Trophoblast cell (in vitro differentiated cells and primary cell): Measurements from ENCODE around the gene KANSL3.
A peak's percentile ranks its signal among the peaks of the same experiment; 100 is the strongest.
"Not testable (repeated sequence)": the region's sequence is repeated elsewhere in the genome, so short reads cannot be mapped to it uniquely, and the experiment has no call there.

Experiments
- DNase-seq, 2 donors: peaks; one replicate each; pipeline ENCODE4 v3.0.0-alpha.2; 2016
- H2AFZ ChIP-seq: 2 replicates; pipeline ENCODE4 v1.6.1; 2013; ENCODE audit warnings: low read length, moderate library complexity, mild to moderate bottlenecking; ENCODE audit not compliant: insufficient read depth, poor library complexity
- H2AK5ac ChIP-seq: 2 replicates; pipeline ENCODE4 v1.6.1; 2013; ENCODE audit warnings: mild to moderate bottlenecking, low read length
- H2BK120ac ChIP-seq: 2 replicates; pipeline ENCODE4 v1.6.1; 2013; ENCODE audit warnings: low read length, mild to moderate bottlenecking, moderate library complexity; ENCODE audit not compliant: insufficient read depth, poor library complexity
- H2BK12ac ChIP-seq: 2 replicates; pipeline ENCODE4 v1.6.1; 2013; ENCODE audit warnings: mild to moderate bottlenecking, low read length, moderate library complexity
- H2BK5ac ChIP-seq: 2 replicates; pipeline ENCODE4 v1.6.1; 2013; ENCODE audit warnings: low read length, low read depth, moderate library complexity, mild to moderate bottlenecking; ENCODE audit not compliant: poor library complexity
- H3K14ac ChIP-seq: 2 replicates; pipeline ENCODE4 v1.6.1; 2013; ENCODE audit warnings: mild to moderate bottlenecking, low read length
- H3K18ac ChIP-seq: 2 replicates; pipeline ENCODE4 v1.6.1; 2013; ENCODE audit warnings: mild to moderate bottlenecking, low read length
- H3K23ac ChIP-seq: 2 replicates; pipeline ENCODE4 v1.6.1; 2013; ENCODE audit warnings: low read length
- H3K27ac ChIP-seq: 2 replicates; pipeline ENCODE4 v1.5.1; 2013; ENCODE audit warnings: low read depth, mild to moderate bottlenecking, inconsistent platforms, low read length, moderate library complexity
- H3K27me3 ChIP-seq: 2 replicates; pipeline ENCODE4 v1.6.1; 2013; ENCODE audit warnings: inconsistent platforms, mild to moderate bottlenecking, low read length, moderate library complexity; ENCODE audit not compliant: insufficient read depth
- H3K36me3 ChIP-seq, 2 experiments: 1 replicate in 1 of 2; 2 replicates in 1 of 2; pipeline ENCODE4 v1.6.1; 2013; ENCODE audit warnings: low read length in 2 of 2, mild to moderate bottlenecking in 2 of 2, moderate library complexity in 1 of 2; ENCODE audit not compliant: insufficient read depth in 2 of 2, control insufficient read depth in 1 of 2
- H3K4ac ChIP-seq: 2 replicates; pipeline ENCODE4 v1.6.1; 2013; ENCODE audit warnings: low read depth, mild to moderate bottlenecking, low read length, moderate library complexity
- H3K4me1 ChIP-seq, 2 experiments: 1 replicate in 1 of 2; 2 replicates in 1 of 2; pipeline ENCODE4 v1.6.1; 2013; ENCODE audit warnings: low read length in 2 of 2, mild to moderate bottlenecking in 2 of 2, moderate library complexity in 1 of 2; ENCODE audit not compliant: insufficient read depth in 2 of 2, control insufficient read depth in 1 of 2
- H3K4me2 ChIP-seq: 2 replicates; pipeline ENCODE4 v1.6.1; 2013; ENCODE audit warnings: inconsistent platforms, mild to moderate bottlenecking, low read length, moderate library complexity
- H3K4me3 ChIP-seq: 2 replicates; pipeline ENCODE4 v1.5.1; 2013; ENCODE audit warnings: mild to moderate bottlenecking, low read depth, low read length, inconsistent platforms
- H3K79me1 ChIP-seq: one replicate; pipeline ENCODE4 v1.6.1; 2013; ENCODE audit warnings: low read length
- H3K79me2 ChIP-seq: 2 replicates; pipeline ENCODE4 v1.6.1; 2013; ENCODE audit warnings: low read length, mild to moderate bottlenecking; ENCODE audit not compliant: control insufficient read depth, insufficient read depth, poor library complexity
- H3K9ac ChIP-seq: 2 replicates; pipeline ENCODE4 v1.6.1; 2013; ENCODE audit warnings: mild to moderate bottlenecking, low read length
- H3K9me3 ChIP-seq: 2 replicates; pipeline ENCODE4 v1.6.1; 2013; ENCODE audit warnings: low read depth, mild to moderate bottlenecking, control low read depth, inconsistent platforms, low read length; ENCODE audit not compliant: insufficient read depth
- H4K12ac ChIP-seq: 2 replicates; pipeline ENCODE4 v1.6.1; 2013; ENCODE audit warnings: low read depth, mild to moderate bottlenecking, low read length, moderate library complexity
- H4K8ac ChIP-seq: 2 replicates; pipeline ENCODE4 v1.6.1; 2013; ENCODE audit warnings: low read depth, mild to moderate bottlenecking, low read length, moderate library complexity
- H4K91ac ChIP-seq: one replicate; pipeline ENCODE4 v1.6.1; 2013; ENCODE audit warnings: low read depth, mild to moderate bottlenecking, low read length, moderate library complexity
- WGBS: extraction: QIAGEN DNeasy Blood & Tissue Kit; methylation state at CpG from one replicate; pipeline ENCODE4 v1.1.7; 2013; ENCODE audit warnings: missing lambda C conversion rate; ENCODE audit not compliant: insufficient read length, insufficient coverage; ENCODE audit errors: extremely low coverage; 5-methylcytosine and 5-hydroxymethylcytosine counted together

Gene KANSL3

DNA sequence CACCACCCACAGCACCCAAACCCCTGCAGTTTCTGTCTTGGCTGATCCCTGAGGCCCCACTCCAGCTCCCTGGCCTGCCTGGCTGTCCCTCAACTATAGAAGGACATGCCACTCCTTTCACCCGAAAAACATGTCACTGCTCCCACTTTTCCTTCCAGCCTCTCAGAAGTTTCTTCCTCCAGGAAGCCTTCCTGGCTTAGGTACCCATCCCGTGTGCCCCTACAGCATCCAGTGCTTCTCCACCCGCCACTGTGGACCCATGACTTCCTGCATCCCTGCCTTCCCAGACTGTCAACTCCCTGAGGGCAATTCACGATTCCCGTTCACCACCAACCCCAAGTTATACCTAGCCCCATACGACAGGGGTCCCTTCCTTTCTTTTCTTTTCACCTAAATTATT lies 80.1 kb downstream of the KANSL3 start:
- Histone ChIP-seq H2BK5ac (no peak overlapping the region), H4K12ac (no peak overlapping the region), H2BK12ac (no peak overlapping the region), H3K9ac (no peak overlapping the region), H3K23ac (no peak overlapping the region), H4K8ac (no peak overlapping the region), H3K9me3 (no peaks in the 10 kb centered on the region), H3K36me3 (no peaks in the 10 kb centered on the region), H3K79me2 (no peaks in the 10 kb centered on the region), H2AFZ (no peak overlapping the region), H4K91ac (no peak overlapping the region), H3K4me2 (no peak overlapping the region), H3K27me3 (no peaks in the 10 kb centered on the region), H2BK120ac (no peak overlapping the region), H2AK5ac (no peak overlapping the region), H3K4me1 (peaks cover 5 to 6% of the 10 kb centered on the region in 2 experiments), H3K4ac (no peak overlapping the region), H3K4me3 (no peak overlapping the region), H3K14ac (no peak overlapping the region), H3K27ac (no peak overlapping the region), H3K79me1 (no peaks in the 10 kb centered on the region), H3K18ac (no peak overlapping the region)
- DNase-seq: no peak
- no CpG with 5 or more reads among the region's 6 CpGs for WGBS

- not testable (repeated sequence) for H3K4me2 ChIP-seq, H3K14ac ChIP-seq, H2AFZ ChIP-seq, H2BK120ac ChIP-seq, H3K9ac ChIP-seq, H3K4ac ChIP-seq, H4K91ac ChIP-seq, H3K27me3 ChIP-seq, H4K12ac ChIP-seq, H4K8ac ChIP-seq, H3K4me1 ChIP-seq, H3K18ac ChIP-seq, H3K4me3 ChIP-seq, H3K9me3 ChIP-seq, DNase-seq, H2BK5ac ChIP-seq, H3K23ac ChIP-seq, H2BK12ac ChIP-seq, H3K79me2 ChIP-seq, H2AK5ac ChIP-seq, H3K27ac ChIP-seq, H3K36me3 ChIP-seq, H3K79me1 ChIP-seq
- no CpG with 5 or more reads among the region's 6 CpGs for WGBS
Measured at GRCh38 chr2:96557421-96557820, 80.7 kb downstream of the KANSL3 start.

DNA sequence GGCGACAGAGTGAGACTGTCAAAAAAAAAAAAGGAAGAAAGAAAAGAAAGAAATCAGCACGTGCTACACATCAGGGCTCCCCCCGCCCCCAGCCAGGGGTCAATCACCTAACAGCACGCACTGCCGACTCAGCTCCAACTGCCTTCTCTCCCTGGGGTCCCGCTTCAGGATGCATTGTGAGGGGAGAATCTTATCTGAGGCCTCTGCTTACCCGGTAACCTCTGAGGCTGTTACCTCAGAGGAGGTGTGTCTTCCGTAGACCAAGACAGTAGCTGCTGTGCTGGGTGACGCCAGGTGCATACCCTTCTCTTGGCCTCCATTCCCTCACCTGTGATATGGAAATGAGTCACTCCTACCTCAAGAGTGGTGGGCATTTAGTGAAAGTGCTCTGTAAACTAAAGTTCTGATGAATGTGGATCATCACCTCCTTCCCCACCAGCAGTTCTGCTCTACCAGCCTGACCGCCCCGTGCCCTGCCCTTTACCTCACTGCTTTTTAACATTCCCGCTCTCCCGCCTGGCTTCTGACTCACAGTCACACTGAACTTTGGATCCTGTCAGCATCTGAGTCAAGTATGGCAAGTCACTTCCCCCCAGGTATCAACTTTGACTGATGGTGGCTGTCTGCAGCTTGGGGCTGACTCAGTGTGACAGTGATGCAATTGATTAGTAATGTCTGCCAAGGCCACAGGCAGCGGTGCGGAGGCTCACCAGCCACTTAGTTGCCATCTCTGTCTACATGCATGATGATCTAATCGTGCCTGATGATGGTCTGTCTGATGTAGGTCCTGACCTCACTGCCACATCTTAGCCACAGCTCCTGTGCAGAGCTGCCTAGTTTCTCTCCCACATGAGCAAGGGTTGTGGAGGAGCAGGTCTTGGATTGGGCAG lies 81.4 kb downstream of the KANSL3 start:
- DNase-seq: peak; percentile 97 to 99
- WGBS: no CpG with 5 or more reads among the region's 16 CpGs
- no peak overlapping the region for H3K9ac ChIP-seq

DNA sequence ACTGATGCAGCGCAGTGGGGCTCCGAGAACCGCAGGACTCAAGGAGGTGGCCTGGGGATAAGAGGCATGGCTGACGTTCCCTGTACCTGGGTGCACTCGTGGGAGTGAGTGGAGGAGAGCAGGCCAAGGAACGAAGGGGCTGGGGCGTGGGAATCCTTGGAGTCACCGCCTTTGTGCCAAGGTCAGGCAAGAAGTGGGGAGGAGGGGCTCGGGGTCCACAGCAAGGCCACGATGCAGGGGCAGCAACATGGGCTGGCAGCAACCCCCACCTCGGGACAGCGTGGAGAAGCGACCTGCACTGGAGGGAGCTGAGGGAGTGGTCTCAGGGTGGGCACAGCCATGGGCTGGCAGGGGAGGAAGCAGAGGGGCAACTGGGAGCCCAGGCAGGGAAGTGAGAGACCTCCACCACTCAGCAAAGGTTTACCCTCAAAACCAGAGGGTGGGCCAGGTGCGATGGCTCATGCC lies 82.9 kb downstream of the KANSL3 start:
- Histone ChIP-seq H3K14ac (no peak overlapping the region), H2BK12ac (no peak overlapping the region), H3K79me2 (no peaks in the 10 kb centered on the region), H3K4me3 (no peak overlapping the region), H4K12ac (no peak overlapping the region), H3K9me3 (no peaks in the 10 kb centered on the region), H4K8ac (no peak overlapping the region), H3K27ac (no peak overlapping the region), H3K4me2 (no peak overlapping the region), H3K27me3 (no peaks in the 10 kb centered on the region), H3K9ac (no peak overlapping the region), H3K4ac (no peak overlapping the region), H3K36me3 (no peaks in the 10 kb centered on the region), H3K4me1 (peaks cover 5 to 6% of the 10 kb centered on the region in 2 experiments), H3K18ac (no peak overlapping the region), H2AFZ (no peak overlapping the region), H2BK120ac (no peak overlapping the region), H3K79me1 (no peaks in the 10 kb centered on the region), H3K23ac (no peak overlapping the region), H2AK5ac (no peak overlapping the region), H4K91ac (no peak overlapping the region), H2BK5ac (no peak overlapping the region)
- no CpG with 5 or more reads among the region's 14 CpGs for WGBS
- DNase-seq: no peak

More for the DNA sequence above, 81.4 kb downstream of the KANSL3 start:
- Histone ChIP-seq H4K12ac (no peak overlapping the region), H2BK12ac (no peak overlapping the region), H2AFZ (no peak overlapping the region), H2AK5ac (no peak overlapping the region), H3K14ac (no peak overlapping the region), H3K79me2 (no peaks in the 10 kb centered on the region), H4K91ac (no peak overlapping the region), H3K4me2 (peak overlapping the region; percentile 24), H3K9me3 (no peaks in the 10 kb centered on the region), H3K18ac (no peak overlapping the region), H2BK120ac (no peak overlapping the region), H3K27ac (no peak overlapping the region), H3K23ac (no peak overlapping the region), H3K4ac (no peak overlapping the region), H3K4me3 (no peak overlapping the region), H3K4me1 (peaks cover 5 to 6% of the 10 kb centered on the region in 2 experiments), H2BK5ac (peak overlapping the region; percentile 26), H3K36me3 (no peaks in the 10 kb centered on the region), H3K27me3 (no peaks in the 10 kb centered on the region), H4K8ac (no peak overlapping the region), H3K79me1 (no peaks in the 10 kb centered on the region)
